HG03095 (cell line): ENCODE data around the gene WDR27.
"Not testable (repeated sequence)": the region's sequence is repeated elsewhere in the genome, so short reads cannot be mapped to it uniquely, and the experiment has no call there.

ENCODE experiments used
- ATAC-seq: cut with Tn5 transposase; IDR thresholded peaks from one replicate; pipeline ENCODE4 v1.9.1; 2021; ENCODE audit warnings: moderate library complexity; ENCODE audit not compliant: unreplicated experiment

Gene WDR27

GRCh38 chr6:169533301-169534038 is 168.4 kb downstream of the WDR27 start:
- ATAC-seq, result no peak

- no peak for ATAC-seq
Measured at GRCh38 chr6:169530752-169531123, 171.1 kb downstream of the WDR27 start.

- no peak for ATAC-seq
Measured at GRCh38 chr6:169529931-169530751, 171.7 kb downstream of the WDR27 start.

- ATAC-seq, result no peak
Measured at GRCh38 chr6:169528755-169529154, 173.1 kb downstream of the WDR27 start.

GRCh38 chr6:169527306-169527705 is 174.5 kb downstream of the WDR27 start:
- ATAC-seq, result no peak

GRCh38 chr6:169521825-169522224 is 180.0 kb downstream of the WDR27 start:
- ATAC-seq, result no peak

- no peak for ATAC-seq
Measured at GRCh38 chr6:169520104-169520503, 181.7 kb downstream of the WDR27 start.

- ATAC-seq, result no peak
Measured at GRCh38 chr6:169518451-169518850, 183.4 kb downstream of the WDR27 start.

GRCh38 chr6:169513478-169514193 is 188.2 kb downstream of the WDR27 start:
- ATAC-seq, result no peak

GRCh38 chr6:169511785-169512184 is 190.0 kb downstream of the WDR27 start:
- not testable (repeated sequence) for ATAC-seq

- no peak for ATAC-seq
Measured at GRCh38 chr6:169510871-169511270, 191.0 kb downstream of the WDR27 start.

- ATAC-seq, result no peak
Measured at GRCh38 chr6:169508452-169508851, 193.4 kb downstream of the WDR27 start.

- no peak for ATAC-seq
Measured at GRCh38 chr6:169503422-169504152, 198.2 kb downstream of the WDR27 start.

GRCh38 chr6:169502445-169502844 is 199.4 kb downstream of the WDR27 start:
- no peak for ATAC-seq

GRCh38 chr6:169501777-169502313 is 200.0 kb downstream of the WDR27 start:
- no peak for ATAC-seq

- ATAC-seq, result no peak
Measured at GRCh38 chr6:169501128-169501527, 200.7 kb downstream of the WDR27 start.

GRCh38 chr6:169500688-169501087 is 201.1 kb downstream of the WDR27 start:
- no peak for ATAC-seq

GRCh38 chr6:169499848-169500247 is 202.0 kb downstream of the WDR27 start:
- ATAC-seq, result no peak

- ATAC-seq, result no peak
Measured at GRCh38 chr6:169498916-169499513, 202.8 kb downstream of the WDR27 start.

- ATAC-seq, result no peak
Measured at GRCh38 chr6:169495601-169496000, 206.2 kb downstream of the WDR27 start.
